Measurements from ENCODE around the gene ABLIM1.

DNA sequence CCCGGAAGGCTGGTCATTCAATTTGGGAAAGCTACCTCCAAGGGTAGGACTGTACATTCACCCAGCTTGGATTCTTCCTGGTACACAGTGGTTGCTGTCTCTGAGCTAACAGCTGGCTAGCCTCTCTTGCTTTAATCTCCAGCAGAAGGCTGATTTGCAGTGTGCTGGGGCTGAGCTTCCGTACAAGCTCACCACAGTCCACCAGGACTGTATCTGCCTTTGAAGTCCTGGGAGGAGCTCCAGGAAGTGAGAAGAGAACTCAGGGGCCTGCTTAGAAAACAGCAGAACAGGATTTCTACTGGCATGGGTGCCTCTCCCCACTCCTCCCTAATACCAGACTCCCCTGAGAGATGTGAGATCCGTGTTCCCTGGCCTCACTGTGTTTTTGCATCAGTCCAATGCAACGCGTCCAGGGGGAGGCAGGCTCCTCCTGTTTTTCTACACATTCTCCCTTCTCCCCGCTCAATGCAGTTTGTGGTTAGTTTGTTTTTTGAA, 260.4 kb downstream of the ABLIM1 start:
- TF ChIP-seq, protein P1, sequence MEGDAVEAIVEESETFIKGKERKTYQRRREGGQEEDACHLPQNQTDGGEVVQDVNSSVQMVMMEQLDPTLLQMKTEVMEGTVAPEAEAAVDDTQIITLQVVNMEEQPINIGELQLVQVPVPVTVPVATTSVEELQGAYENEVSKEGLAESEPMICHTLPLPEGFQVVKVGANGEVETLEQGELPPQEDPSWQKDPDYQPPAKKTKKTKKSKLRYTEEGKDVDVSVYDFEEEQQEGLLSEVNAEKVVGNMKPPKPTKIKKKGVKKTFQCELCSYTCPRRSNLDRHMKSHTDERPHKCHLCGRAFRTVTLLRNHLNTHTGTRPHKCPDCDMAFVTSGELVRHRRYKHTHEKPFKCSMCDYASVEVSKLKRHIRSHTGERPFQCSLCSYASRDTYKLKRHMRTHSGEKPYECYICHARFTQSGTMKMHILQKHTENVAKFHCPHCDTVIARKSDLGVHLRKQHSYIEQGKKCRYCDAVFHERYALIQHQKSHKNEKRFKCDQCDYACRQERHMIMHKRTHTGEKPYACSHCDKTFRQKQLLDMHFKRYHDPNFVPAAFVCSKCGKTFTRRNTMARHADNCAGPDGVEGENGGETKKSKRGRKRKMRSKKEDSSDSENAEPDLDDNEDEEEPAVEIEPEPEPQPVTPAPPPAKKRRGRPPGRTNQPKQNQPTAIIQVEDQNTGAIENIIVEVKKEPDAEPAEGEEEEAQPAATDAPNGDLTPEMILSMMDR (conservative IDR thresholded peaks at IDR 0.05; ENCODE audit: low read depth, low read length), result no peak
- TF ChIP-seq POLR2A (IDR thresholded peaks at IDR 0.05; ENCODE audit: low read depth, low read length) (no peak), CEBPB (IDR thresholded peaks at IDR 0.05; ENCODE audit: low read depth, low read length) (no peak), BHLHE40 (IDR thresholded peaks at IDR 0.05; ENCODE audit: low read depth, low read length) (no peak), RAD21 (IDR thresholded peaks at IDR 0.05; ENCODE audit: low read length) (no peak), RFX5 (IDR thresholded peaks at IDR 0.05; ENCODE audit: low read depth, low read length) (no peak), MAFK (IDR thresholded peaks at IDR 0.05; ENCODE audit: low read depth, low read length) (no peak), CHD1 (IDR thresholded peaks at IDR 0.05; ENCODE audit: low read depth, low read length) (no peak)
- TF ChIP-seq, protein P2, sequence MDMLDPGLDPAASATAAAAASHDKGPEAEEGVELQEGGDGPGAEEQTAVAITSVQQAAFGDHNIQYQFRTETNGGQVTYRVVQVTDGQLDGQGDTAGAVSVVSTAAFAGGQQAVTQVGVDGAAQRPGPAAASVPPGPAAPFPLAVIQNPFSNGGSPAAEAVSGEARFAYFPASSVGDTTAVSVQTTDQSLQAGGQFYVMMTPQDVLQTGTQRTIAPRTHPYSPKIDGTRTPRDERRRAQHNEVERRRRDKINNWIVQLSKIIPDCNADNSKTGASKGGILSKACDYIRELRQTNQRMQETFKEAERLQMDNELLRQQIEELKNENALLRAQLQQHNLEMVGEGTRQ (IDR thresholded peaks at IDR 0.05; ENCODE audit: low read depth, low read length), result no peak
- TF ChIP-seq, protein P3, sequence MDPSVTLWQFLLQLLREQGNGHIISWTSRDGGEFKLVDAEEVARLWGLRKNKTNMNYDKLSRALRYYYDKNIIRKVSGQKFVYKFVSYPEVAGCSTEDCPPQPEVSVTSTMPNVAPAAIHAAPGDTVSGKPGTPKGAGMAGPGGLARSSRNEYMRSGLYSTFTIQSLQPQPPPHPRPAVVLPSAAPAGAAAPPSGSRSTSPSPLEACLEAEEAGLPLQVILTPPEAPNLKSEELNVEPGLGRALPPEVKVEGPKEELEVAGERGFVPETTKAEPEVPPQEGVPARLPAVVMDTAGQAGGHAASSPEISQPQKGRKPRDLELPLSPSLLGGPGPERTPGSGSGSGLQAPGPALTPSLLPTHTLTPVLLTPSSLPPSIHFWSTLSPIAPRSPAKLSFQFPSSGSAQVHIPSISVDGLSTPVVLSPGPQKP (IDR thresholded peaks at IDR 0.05; ENCODE audit: borderline replicate concordance, low read depth, low read length), result no peak

Measured in IMR-90 (cell line).